Smooth muscle cell (in vitro differentiated cells): ENCODE data around the gene HCN1. TPM values are rescaled to one million over a fixed set of nuclear protein-coding genes. Genes with fewer than 3 reads are reported as not detected.

Experiments used
- DNase-seq: peaks from one replicate; lab custom pipeline; 2025; ENCODE audit not compliant: unreplicated experiment; lab: John Stamatoyannopoulos, UW
- H2AFZ ChIP-seq: fragments of 200-600 bp; sonication (generic); 2 replicates; pipeline ENCODE4 v1.6.0; 2016; ENCODE audit warnings: antibody characterized with exemption, low read depth, mild to moderate bottlenecking
- H3F3A ChIP-seq: fragments of 200-600 bp; sonication (generic); 2 replicates; pipeline ENCODE4 v1.6.0; 2017; ENCODE audit warnings: antibody characterized with exemption, low read depth
- H3K27ac ChIP-seq: fragments of 200-600 bp; sonication (generic); 2 replicates; pipeline ENCODE4 v1.5.1; 2016; ENCODE audit warnings: low read depth, mild to moderate bottlenecking
- H3K27me3 ChIP-seq: fragments of 200-600 bp; sonication (generic); 2 replicates; pipeline ENCODE4 v1.6.1; 2016; ENCODE audit warnings: low read depth, mild to moderate bottlenecking
- H3K36me3 ChIP-seq: fragments of 200-600 bp; sonication (generic); 2 replicates; pipeline ENCODE4 v1.5.1; 2016; ENCODE audit warnings: low read depth
- H3K4me1 ChIP-seq: fragments of 200-600 bp; sonication (generic); 2 replicates; pipeline ENCODE4 v1.5.1; 2016; ENCODE audit warnings: low read depth
- H3K4me2 ChIP-seq: fragments of 200-600 bp; sonication (generic); 2 replicates; pipeline ENCODE4 v1.6.0; 2016; ENCODE audit warnings: mild to moderate bottlenecking
- H3K4me3 ChIP-seq: fragments of 200-600 bp; sonication (generic); 2 replicates; pipeline ENCODE4 v1.5.1; 2016; ENCODE audit warnings: mild to moderate bottlenecking
- H3K79me2 ChIP-seq: fragments of 200-600 bp; sonication (generic); 2 replicates; pipeline ENCODE4 v1.6.0; 2016; ENCODE audit warnings: low read depth, mild to moderate bottlenecking
- H3K9ac ChIP-seq: fragments of 200-600 bp; sonication (generic); 2 replicates; pipeline ENCODE4 v1.6.0; 2016; ENCODE audit warnings: low read depth
- H3K9me3 ChIP-seq: fragments of 200-600 bp; sonication (generic); replicated peaks from 2 replicates; pipeline ENCODE4 v1.5.1; 2016; ENCODE audit warnings: low read depth
- H4K20me1 ChIP-seq: fragments of 200-600 bp; sonication (generic); 2 replicates; pipeline ENCODE4 v1.6.0; 2016; ENCODE audit warnings: low read depth
- CTCF ChIP-seq: fragments of 200-600 bp; sonication (generic); IDR thresholded peaks from 2 replicates; pipeline ENCODE4 v1.5.1; 2017; ENCODE audit warnings: borderline replicate concordance, mild to moderate bottlenecking, antibody characterized with exemption; ENCODE audit not compliant: insufficient read depth, poor library complexity, severe bottlenecking
- WGBS: methylation state at CpG from one replicate; pipeline ENCODE4 v1.1.7; 2016; ENCODE audit warnings: low lambda C conversion rate; 5-methylcytosine and 5-hydroxymethylcytosine counted together
- polyA plus RNA-seq: library from polyadenylated mRNA; unstranded; fragments of >200 nt; fragmentation: Nextera tagmentation; extraction: Ambion mirVana; gene quantifications from 2 replicates; pipeline ENCODE4 v1.2.1, GENCODE V29; 2016
- total RNA-seq: library from RNA; depleted of rRNA; stranded (reverse); fragments of >200 nt; gene quantifications from 2 replicates; pipeline ENCODE4 v1.2.3, GENCODE V29; 2014

Gene HCN1
- total and polyA plus RNA-seq, 2 experiments from 2014 or later: not detected

GRCh38 chr5:45261125-45261524 lies 435.1 kb downstream of the HCN1 start:
- no peak overlapping the region for H2AFZ ChIP-seq
- no peaks in the 10 kb centered on the region for H3K9me3 ChIP-seq

GRCh38 chr5:45260292-45260691 lies 435.9 kb downstream of the HCN1 start:
- Histone ChIP-seq H2AFZ (no peak overlapping the region), H3K27me3 (no peaks in the 10 kb centered on the region), H4K20me1 (no peaks in the 10 kb centered on the region), H3F3A (no peaks in the 10 kb centered on the region), H3K9me3 (no peaks in the 10 kb centered on the region), H3K79me2 (no peaks in the 10 kb centered on the region), H3K4me2 (no peak overlapping the region), H3K4me3 (no peak overlapping the region), H3K4me1 (no peaks in the 10 kb centered on the region), H3K27ac (no peak overlapping the region), H3K36me3 (no peaks in the 10 kb centered on the region), H3K9ac (no peak overlapping the region)
- WGBS: 46% methylated on average over 3 of the region's 3 CpGs
- no peak for TF ChIP-seq CTCF
- no peak for DNase-seq

More at GRCh38 chr5:45261125-45261524, 435.1 kb downstream of the HCN1 start:
- Histone ChIP-seq H4K20me1 (no peaks in the 10 kb centered on the region), H3K27ac (no peak overlapping the region), H3K9ac (no peak overlapping the region), H3K4me3 (no peak overlapping the region), H3K79me2 (no peaks in the 10 kb centered on the region), H3K4me2 (no peak overlapping the region), H3F3A (no peaks in the 10 kb centered on the region), H3K36me3 (no peaks in the 10 kb centered on the region), H3K4me1 (no peaks in the 10 kb centered on the region), H3K27me3 (no peaks in the 10 kb centered on the region)
- TF ChIP-seq CTCF: no peak
- 96% methylated on average over 4 of the region's 4 CpGs for WGBS
- DNase-seq: no peak

GRCh38 chr5:45252978-45253377 lies 443.2 kb downstream of the HCN1 start:
- Histone ChIP-seq H2AFZ (no peak overlapping the region), H3K79me2 (no peaks in the 10 kb centered on the region), H3F3A (no peaks in the 10 kb centered on the region), H4K20me1 (no peaks in the 10 kb centered on the region), H3K9ac (no peak overlapping the region), H3K4me3 (no peak overlapping the region), H3K27me3 (no peaks in the 10 kb centered on the region), H3K27ac (no peak overlapping the region), H3K36me3 (no peaks in the 10 kb centered on the region), H3K4me1 (peaks cover 14% of the 10 kb centered on the region), H3K4me2 (no peak overlapping the region), H3K9me3 (no peaks in the 10 kb centered on the region)
- TF ChIP-seq CTCF: no peak
- 31% methylated on average over 1 of the region's 1 CpG for WGBS
- DNase-seq: no peak

GRCh38 chr5:45252541-45252940 lies 443.6 kb downstream of the HCN1 start:
- DNase-seq: no peak
- 93% methylated on average over 3 of the region's 3 CpGs for WGBS
- no peaks in the 10 kb centered on the region for H3F3A ChIP-seq
- H3K4me1 ChIP-seq: peaks cover 14% of the 10 kb centered on the region
- no peaks in the 10 kb centered on the region for H3K27me3 ChIP-seq
- no peak overlapping the region for H3K9ac ChIP-seq
- H3K27ac ChIP-seq: no peak overlapping the region
- no peak for TF ChIP-seq CTCF
- no peak overlapping the region for H2AFZ ChIP-seq
- H3K36me3 ChIP-seq: no peaks in the 10 kb centered on the region
- H3K4me2 ChIP-seq: no peak overlapping the region
- no peaks in the 10 kb centered on the region for H4K20me1 ChIP-seq
- H3K9me3 ChIP-seq: no peaks in the 10 kb centered on the region
- H3K79me2 ChIP-seq: no peaks in the 10 kb centered on the region
- H3K4me3 ChIP-seq: no peak overlapping the region
